GM21528 (cell line): ENCODE measurements around the gene ZSWIM4.
A peak's percentile ranks its signal among the peaks of the same experiment; 100 is the strongest.

ENCODE experiments used
- ATAC-seq: cut with Tn5 transposase; IDR thresholded peaks from one replicate; pipeline ENCODE4 v1.9.1; 2021; ENCODE audit warnings: mild to moderate bottlenecking, moderate library complexity; ENCODE audit not compliant: unreplicated experiment, low FRiP score

Gene ZSWIM4

DNA sequence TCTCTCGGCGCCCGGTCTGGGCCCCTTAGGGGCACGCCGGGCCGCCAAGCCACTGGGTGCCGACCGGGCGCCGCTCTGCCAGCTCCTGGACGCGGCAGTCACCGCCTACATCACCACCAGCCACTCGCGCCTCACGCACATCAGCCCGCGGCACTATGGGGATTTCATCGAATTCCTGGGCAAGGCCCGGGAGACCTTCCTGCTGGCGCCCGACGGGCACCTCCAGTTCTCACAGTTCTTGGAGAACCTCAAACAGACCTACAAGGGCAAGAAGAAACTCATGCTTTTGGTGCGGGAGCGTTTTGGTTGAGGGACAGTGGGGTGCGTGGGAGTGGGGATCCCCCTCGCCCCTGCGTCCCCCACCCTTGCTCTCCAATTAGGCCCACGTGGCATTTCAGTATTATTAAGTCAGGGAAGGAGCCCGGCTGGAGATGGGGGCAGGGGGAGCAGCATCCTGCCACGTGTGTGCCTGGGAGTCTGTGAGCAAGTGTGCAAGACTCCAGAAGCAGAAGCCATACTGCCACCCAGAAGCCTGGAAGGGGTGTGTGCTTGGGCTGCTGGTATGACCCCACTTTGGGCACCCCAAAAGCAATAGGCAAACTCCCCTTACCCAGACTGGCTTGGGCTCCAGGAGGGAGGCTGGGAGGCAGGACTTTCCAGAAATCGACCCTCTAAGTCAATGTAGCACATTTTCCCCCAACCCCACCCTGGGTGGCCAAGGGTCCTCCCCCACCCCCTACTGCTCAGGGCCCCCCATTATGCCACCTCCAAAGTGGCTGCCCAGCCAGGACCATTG, 35.7 kb downstream of the ZSWIM4 start:
- ATAC-seq: no peak

DNA sequence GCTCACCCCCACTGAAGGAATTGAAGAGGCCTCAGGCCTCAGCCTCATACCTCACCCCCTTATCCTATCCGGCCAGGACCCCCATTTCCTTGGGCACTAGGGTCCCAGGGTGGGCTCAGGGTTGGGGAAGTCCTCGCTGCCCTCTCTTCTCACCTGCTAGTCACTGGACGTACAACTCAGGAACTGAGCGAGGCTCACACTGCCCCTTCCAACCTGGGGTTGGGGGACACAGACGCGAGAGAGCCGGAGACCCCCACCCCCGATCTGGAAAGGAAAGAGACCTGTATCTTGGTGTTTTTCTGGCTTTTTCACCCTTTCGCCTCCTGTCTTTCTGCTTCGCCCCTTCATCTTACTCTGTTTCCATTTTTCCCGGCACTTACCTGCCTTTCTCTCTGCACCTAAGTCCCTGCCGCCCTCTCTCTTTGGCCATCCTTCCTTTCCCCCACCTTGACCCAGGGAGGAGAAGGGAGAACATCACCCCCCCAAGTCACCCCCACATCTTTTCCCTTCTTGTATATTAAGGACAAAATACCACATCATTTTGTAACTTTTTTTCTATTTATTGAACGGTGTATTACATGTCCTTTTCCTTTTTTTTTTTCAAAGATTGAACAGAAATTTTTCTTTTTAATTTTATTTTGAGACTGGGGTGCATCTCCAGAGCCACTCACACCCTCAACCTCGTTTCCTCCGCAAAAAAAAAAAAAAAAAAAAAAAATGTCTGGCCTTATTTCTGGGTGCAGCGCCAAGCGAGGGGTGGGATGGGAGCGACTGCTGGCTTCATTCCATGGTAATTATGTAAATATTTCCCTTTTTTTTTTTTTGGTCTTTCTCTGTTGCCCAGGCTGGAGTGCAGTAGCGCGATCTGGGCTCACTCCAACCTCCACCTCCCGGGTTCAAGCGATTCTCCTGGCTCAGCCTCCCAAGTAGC, 36.6 kb downstream of the ZSWIM4 start:
- no peak for ATAC-seq

DNA sequence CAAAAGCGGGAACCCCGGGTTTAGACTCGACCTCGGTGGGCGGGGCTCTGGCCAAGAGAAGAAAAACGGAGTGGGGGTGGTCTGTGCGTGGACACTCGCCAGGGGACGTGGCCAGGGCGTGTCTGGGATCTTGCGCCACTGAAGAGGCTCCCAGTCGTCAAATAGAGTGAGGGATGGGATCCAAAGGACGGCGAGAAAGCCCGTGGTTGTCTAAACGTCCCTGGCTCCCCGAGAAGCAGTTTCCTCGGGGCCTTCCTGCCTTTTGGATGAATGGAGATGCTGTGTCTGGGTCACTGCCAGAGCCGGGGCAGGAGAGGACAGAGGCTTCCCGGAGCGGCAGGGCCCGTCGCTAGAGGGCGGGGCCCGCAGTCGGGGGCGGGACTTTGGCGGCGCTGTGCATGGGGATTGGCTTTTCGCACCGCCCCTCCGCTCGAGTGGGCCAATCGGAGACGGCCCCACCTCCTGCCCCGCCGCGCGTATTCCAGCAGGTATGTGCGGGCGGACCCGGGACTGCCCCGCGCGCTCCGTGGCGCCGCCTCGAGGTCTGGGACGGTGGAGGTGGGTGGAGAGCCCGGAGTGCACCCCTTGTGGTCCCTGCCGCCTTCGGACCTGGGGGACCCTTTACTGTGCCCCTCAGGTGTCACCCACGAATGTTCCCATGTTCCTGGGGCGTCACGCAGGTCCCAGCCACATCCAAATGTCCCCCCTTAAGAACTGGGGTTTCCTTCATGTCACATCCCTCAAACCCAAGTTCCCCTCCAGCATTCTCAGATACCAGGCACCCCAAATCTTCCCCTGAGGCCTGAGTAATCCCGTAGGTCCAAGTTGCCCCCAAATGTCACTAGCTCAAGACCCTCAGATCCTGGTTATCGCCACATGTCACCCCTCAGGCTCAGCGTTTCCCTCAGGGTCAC, 38.3 kb downstream of the ZSWIM4 start:
- peak; percentile 70 for ATAC-seq

DNA sequence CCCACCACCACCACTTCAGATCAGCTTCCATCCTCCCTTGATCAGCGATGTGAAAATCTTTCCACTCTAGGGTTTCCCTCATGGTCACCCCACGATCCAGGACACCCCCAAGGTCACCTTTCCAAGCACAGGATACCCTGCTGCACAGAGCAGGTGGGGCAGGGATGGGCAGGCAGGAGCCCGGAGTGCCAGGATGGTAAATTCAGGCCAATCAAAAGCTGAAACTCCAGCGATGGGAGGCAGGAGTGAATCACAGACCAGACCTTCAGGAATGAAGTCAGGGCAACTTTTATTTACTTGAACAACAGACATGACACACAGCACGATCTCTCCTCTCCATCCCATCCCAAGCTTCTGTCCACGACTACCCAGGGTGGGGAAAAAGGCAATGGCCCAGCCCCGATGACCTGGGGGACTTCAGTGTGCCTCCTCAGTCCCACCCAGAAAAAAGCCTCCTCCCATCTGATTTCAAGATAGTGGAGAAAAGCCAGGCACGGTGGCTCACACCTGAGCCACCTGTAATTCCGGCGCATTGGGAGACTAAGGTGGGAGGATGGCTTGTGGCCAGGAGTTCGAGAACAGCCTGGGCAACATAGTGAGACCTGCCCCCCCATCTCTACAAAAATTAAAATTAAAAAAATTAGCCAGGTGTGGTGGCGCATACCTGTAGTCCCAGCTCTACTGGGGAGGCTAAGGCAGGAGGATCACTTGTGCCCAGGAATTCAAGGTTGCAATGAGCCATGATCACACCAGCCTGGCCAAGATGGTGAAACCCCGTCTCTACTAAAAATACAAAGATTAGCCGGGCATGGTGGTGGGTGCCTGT, 39.2 kb downstream of the ZSWIM4 start:
- ATAC-seq: no peak

DNA sequence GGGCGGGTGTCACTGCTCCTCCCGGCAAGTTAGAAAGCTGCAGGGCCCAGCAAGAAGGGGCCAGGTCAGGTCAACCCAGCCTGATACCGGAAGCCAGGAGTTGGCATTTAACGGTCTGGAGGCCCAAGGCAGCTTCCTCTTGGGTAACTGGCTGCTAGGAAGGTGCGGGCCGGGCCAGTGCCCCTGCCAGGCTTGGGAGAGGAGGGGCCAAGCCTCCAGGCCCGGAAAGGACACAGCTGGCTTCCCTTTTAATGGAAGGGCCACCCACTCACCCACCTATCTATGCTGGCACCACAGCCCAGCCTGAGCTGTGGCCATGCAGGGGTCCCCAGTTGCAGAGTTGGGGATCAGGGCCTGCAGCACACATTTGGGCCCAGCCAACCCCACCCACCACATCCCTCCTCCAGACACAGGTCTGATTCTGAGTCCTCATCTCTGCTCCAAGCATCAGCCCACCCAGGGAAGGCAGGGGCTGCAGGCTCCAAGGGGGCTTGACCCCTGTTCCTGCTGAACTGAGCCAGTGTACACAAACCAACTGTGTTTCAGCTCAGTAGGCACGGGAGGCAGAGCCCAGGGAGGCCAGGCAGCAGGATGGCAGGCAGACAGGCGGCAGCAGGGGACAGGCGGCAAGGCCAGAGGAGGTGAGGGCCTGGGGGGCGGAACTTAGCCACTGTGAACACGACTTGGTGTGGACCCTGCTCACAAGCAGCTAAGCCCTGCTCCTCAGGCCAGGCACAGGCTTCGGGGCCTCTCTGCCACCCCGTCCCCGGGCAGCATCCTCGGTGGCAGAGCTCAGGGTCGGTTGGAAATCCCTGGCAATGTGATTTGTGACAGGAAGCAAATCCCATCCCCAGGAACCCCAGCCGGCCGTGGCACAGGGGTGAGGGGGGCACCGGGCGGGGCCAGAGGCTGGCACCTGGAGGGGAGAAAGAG, 40.8 kb downstream of the ZSWIM4 start:
- ATAC-seq: no peak

DNA sequence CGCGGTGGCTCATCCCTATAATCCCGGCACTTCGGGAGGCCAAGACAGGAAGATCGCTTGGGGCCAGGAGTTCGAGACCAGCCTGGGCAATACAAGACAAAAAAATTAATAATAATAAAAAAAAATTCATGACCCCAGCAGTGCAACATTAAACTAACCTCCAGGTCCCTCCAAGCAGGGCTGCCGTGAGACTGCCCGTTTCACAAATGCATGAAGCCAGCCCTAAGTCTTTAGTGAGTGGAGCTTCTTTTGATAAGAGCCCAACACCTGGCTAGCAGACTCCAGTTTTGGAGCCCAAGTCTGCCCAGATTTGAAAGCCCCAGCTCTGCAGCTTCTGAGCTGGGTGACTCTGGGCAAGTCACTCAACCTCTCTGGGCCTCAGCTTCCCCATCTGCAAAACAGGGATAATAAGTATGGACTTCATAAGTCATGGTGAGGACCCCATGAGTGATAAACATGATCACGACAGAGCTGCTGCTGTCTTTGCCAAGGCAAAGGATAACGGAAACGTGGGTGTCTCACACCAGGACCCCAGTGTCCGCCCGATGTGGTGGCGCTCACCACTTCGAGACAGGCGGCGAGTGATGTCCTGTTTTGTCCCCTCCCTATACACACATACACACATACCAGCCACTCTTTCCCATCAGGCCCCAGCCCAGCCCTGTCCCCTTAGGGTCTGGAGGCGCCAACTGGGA, 43.3 kb downstream of the ZSWIM4 start:
- no peak for ATAC-seq

DNA sequence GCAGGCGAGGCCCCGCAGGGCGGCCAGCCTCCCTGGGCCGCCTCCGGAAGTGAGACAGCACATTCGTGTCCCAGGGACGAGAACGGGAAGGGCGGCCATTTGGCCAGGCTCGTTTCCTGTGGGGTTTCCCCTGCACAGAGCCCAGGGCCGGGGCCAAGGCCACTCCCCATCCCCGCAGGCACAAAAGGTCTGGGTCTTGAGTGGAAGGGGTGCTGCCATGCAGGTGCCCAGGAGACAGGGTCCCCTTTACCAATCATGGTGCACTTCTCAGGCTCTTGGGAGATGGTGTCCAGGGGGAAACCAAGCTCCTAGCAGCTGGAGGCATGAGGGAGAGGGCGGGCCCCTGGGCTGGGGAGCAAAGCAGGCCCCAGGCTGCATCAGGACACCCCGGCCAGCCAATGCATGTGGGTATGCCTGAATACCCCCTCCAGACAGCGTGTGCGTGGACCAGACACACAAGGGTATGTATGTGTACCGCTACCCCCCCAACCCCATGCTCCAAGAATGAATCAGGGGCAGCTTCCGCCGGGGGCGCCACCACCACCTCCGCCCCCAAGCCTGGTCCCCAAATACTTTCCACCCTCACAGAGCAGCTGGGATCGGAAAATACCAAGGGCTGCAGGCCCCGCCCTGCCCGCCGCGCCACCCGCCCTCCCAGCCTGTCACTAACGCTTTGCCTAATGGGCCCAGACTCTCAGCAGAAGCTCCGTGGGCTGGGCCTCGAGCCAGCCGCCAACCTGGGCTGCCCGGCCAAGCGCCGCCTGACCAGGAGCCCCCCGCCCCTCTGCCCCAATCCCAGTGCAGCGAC, 44.1 kb downstream of the ZSWIM4 start:
- peak; percentile 38 for ATAC-seq

DNA sequence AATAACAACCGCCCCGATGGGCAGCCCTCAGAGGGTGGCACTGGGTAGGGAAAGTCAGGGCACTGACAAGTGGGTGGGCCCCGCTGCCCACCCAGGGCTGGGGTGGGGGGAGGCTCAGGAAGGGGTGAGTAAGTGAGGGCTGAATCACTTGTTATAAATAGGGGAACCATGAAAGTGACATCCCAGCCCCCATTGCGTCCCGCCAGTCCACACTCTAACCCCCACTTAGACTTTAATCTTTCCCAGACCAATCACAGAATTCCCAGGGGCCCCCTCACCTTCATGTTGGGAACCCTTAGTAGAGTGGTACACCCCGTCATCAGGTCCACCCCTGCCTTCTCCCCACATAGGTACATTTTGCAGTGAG, 44.7 kb downstream of the ZSWIM4 start:
- ATAC-seq: no peak

DNA sequence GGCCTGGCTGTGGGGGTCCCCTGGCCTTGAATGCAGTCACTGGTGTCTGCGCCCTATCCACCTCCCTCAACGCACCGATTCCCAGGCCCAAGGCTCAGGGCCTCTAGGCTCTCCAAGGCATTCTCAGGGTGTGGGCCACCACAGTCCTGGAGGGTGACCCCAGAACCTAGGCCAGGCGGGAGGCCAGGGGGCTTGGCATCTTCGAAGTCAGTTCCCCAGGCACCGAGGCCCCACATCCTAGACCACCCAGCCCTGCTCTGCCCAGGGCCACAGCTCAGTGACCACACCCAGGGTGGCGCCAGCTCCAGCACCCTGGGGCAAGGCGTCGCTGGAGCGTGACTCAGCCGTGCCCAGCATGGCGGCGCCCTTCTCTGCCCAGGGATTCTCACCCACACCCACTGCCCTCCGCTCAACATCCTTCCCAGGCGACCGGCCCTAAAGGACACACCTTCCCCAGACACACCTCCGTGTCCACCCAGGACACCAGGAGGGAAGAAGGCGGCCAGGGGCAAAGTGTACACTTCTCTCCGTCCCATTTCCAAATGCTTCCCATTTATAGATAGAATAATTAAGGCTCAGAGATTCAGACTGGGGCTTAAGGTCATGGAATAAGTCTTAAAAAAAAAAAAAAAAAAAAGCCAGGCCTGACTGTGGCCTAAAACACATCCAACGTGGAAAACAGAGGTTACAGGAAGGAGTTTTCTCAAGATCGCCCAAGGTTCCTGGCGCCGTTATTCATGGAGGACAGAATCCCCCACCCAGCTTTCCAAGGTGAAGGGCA, 45.3 kb downstream of the ZSWIM4 start:
- no peak for ATAC-seq

DNA sequence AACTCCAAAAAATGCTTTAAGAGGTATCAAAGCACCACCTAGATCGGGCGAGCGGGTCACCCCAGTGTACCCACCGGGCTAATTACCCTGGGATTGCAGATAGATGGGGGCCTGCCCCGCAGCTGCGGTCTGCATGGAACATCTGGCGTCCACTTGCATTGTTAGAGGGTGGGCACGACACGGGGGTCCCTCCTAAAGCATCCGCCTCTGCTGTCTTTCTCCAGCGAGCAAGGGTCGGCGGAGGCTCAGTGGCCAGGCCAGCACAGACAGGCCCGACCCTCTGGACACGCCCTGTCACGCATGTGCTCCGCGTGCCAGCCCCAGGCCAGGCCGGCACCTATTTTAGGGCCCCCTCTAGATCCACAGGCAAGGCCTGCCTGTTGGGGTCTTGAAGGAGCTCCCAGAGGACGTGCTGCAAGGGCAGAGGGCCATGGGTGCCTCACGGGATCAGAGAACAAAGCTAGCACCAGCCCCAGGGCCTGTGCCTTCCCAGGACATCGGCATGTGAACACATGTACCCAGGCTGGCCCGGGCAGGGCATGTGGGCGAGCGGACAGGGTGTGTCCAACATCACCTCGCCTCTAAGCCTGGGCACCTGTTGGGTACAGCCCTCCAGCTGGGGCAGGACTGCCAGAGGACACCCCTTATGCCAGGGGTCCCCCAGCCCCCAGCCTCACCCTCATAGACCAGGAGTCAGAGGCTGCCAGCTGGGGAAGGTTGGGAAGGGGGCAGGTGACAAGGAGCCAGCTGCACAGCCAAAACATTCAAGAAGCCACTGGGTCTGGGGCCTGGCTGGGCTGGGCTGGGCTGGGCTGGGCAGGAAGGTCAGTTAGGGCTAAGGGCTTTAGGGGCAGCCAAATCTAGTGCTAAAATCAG, 46.1 kb downstream of the ZSWIM4 start:
- no peak for ATAC-seq

DNA sequence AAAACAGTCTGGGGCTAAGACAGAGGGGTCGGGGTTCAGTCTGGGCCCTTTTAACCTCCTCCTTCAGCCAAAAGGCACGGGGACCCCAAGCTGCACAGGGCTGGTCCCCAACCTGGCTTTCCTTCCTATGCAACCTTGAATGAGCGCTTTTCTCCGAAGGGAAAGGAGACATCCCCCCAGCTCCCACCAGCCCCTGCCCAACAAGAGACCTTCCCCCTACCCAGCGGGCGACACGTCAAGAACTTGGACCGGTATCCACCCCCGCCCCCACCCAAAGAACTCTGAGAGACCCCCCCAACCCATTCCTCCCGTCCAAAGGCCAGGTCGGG, 46.7 kb downstream of the ZSWIM4 start:
- ATAC-seq: no peak

DNA sequence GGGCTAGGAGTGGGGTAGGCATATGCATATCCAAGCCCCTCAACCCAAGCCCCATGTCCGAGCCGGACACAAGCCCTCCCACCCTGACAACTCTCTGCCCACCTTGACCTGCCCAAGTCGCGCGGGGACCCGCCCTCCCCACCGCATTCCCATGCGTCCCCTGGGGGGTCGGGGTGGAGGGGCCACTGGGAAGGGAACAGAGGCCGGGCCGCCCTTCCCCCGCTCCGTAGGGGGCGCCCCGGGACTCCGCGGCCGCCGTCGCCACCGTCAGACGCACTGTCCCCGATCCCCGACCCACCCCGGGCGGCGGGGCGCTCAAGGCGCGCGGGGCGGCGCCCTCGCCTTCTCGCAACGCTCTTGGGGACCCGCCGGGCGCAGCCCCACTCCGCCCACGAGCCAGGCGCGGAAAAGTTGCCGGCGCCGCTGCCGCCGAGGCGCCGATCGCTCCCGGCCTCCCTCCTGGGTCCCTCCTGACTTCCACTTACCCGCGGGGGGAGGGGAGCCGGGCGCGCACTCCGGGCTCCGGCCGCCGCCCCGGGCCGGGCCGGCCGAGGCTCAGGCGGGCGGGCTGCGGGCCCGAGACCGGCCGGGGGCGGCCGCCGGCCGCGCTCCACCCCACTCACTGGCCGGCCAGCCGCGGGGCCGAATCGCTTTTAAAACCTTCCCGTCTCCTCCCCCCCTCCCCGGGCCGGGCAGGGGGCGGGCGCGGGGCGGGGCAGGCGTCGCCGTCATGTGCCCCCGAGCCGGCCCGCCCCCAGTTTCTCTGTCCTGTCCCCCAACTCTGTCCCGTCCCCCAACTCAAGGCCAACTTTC, 47.3 kb downstream of the ZSWIM4 start:
- no peak for ATAC-seq

DNA sequence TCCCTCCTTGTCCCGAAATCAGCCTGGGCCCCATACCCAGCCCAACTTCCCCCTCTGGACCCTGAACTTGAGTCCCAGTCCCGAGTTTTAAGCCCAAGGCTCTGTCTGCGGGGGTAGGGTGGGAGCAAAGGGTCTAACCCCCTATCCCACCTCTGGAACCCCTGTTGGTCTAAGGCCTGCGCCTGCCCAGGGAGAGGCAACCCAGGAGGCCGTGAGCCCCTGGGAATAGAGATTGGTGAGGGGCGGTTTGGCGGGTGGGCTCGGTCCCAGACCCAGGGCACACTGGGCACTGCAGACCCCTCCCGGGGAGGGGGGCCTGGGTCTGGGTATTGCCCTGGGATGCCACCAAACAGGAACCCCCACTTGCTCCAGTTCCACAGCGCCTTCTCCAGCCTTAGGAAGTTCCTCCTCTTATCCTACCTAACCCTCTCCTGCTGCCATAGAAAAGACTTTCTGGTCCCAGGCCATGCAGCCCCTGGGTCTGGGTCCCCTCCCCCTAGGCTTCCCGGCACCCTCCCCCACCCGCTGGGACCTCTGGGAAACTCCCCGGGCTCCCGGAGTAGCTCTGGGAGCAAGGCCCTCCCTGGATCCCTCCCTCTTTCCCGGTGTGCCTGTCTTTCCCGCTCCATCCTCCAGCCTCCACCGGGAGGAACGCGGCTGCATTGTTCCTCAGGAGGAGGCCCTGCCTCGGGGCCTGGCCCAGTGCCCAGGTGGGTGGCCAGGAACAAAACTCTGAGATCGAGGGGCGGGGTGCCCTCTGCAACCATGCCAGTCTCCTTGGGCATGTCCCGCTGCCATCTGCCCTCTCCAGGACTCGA, 48.1 kb downstream of the ZSWIM4 start:
- ATAC-seq: no peak

DNA sequence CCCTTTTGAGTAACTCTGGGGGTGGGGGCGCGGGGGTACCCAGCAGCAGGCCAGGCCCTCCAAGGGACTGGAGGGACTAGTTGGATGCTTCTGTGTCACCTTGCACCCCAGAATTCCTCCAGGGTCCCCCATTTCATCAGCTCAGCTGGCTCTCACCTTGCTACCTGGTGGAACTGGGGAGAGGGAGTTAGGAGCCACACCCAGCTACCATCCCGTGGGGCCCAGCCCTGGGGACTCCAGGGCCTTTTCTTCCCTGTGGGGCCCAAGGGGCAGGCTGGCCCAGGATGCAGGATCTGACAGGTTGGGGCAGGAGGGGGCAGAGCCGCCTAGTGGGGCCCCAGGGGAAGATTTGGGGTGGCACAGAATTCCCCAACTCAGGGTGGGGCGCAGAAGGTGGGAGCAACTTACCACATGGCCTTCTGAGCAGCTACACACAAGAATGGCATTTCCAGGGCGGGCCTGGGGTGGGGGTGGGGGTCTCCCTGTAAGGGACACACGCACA, 48.9 kb downstream of the ZSWIM4 start:
- ATAC-seq: no peak
